Measurements from ENCODE around the gene ILDR1. TPM values are rescaled to one million over a fixed set of nuclear protein-coding genes. Genes with fewer than 3 reads are reported as not detected.
"Not testable (repeated sequence)": the region's sequence is repeated elsewhere in the genome, so short reads cannot be mapped to it uniquely, and the experiment has no call there.

The ILDR1 gene
- total RNA-seq, 4 donors from 2014 or later = 1.9 to 3.7 (median 2.3) TPM

GRCh38 chr3:122052968-122053367 lies 30.9 kb upstream of the ILDR1 start:
- no peak for TF ChIP-seq EP300 (IDR thresholded peaks at IDR 0.05)
- H3K4me3 ChIP-seq = no peak overlapping the region
- no peaks in the 10 kb centered on the region for H3K9me3 ChIP-seq
- H3K27me3 ChIP-seq = no peaks in the 10 kb centered on the region
- no peaks in the 10 kb centered on the region for H3K4me1 ChIP-seq
- DNase-seq (ENCODE audit: low spot score in 2 of 2) = no peak
- H3K36me3 ChIP-seq = no peaks in the 10 kb centered on the region
- WGBS = 78% methylated on average over 3 of the region's 3 CpGs
- no peak overlapping the region for H3K27ac ChIP-seq

GRCh38 chr3:122047773-122048172 lies 25.7 kb upstream of the ILDR1 start:
- not testable (repeated sequence) for H3K27ac ChIP-seq; DNase-seq (ENCODE audit: low spot score in 2 of 2); H3K4me3 ChIP-seq; H3K4me1 ChIP-seq; H3K27me3 ChIP-seq; H3K9me3 ChIP-seq; H3K36me3 ChIP-seq
- 95% methylated on average over 11 of the region's 11 CpGs for WGBS

- H3K27ac ChIP-seq, H3K4me3 ChIP-seq: not testable (repeated sequence)
- WGBS = no CpG with 5 or more reads among the region's 16 CpGs
These were observed 25.2 kb upstream of the ILDR1 start for GRCh38 chr3:122047296-122047695.

GRCh38 chr3:122033023-122033422 lies 11.0 kb upstream of the ILDR1 start:
- H3K4me3 ChIP-seq = no peak overlapping the region
- WGBS = 63% methylated on average over 1 of the region's 1 CpG
- H3K27me3 ChIP-seq = no peaks in the 10 kb centered on the region
- H3K9me3 ChIP-seq = peaks cover 13% of the 10 kb centered on the region
- DNase-seq (ENCODE audit: low spot score in 2 of 2) = no peak
- H3K36me3 ChIP-seq = no peaks in the 10 kb centered on the region
- H3K4me1 ChIP-seq = no peaks in the 10 kb centered on the region
- TF ChIP-seq, protein P1, sequence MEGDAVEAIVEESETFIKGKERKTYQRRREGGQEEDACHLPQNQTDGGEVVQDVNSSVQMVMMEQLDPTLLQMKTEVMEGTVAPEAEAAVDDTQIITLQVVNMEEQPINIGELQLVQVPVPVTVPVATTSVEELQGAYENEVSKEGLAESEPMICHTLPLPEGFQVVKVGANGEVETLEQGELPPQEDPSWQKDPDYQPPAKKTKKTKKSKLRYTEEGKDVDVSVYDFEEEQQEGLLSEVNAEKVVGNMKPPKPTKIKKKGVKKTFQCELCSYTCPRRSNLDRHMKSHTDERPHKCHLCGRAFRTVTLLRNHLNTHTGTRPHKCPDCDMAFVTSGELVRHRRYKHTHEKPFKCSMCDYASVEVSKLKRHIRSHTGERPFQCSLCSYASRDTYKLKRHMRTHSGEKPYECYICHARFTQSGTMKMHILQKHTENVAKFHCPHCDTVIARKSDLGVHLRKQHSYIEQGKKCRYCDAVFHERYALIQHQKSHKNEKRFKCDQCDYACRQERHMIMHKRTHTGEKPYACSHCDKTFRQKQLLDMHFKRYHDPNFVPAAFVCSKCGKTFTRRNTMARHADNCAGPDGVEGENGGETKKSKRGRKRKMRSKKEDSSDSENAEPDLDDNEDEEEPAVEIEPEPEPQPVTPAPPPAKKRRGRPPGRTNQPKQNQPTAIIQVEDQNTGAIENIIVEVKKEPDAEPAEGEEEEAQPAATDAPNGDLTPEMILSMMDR (IDR thresholded peaks at IDR 0.05) = no peak
- no peak overlapping the region for H3K27ac ChIP-seq

More at GRCh38 chr3:122047296-122047695, 25.2 kb upstream of the ILDR1 start:
- H3K4me1 ChIP-seq; DNase-seq (ENCODE audit: low spot score in 2 of 2); H3K36me3 ChIP-seq; H3K27me3 ChIP-seq; H3K9me3 ChIP-seq: not testable (repeated sequence)

GRCh38 chr3:122032531-122032930 lies 10.5 kb upstream of the ILDR1 start:
- no peaks in the 10 kb centered on the region for H3K4me1 ChIP-seq
- no peak overlapping the region for H3K27ac ChIP-seq
- no peaks in the 10 kb centered on the region for H3K27me3 ChIP-seq
- peaks cover 13% of the 10 kb centered on the region for H3K9me3 ChIP-seq
- H3K36me3 ChIP-seq = no peaks in the 10 kb centered on the region
- H3K4me3 ChIP-seq = no peak overlapping the region
- 95% methylated on average over 1 of the region's 1 CpG for WGBS
- no peak for DNase-seq (ENCODE audit: low spot score in 2 of 2)
- no peak for TF ChIP-seq POLR2A (IDR thresholded peaks at IDR 0.05)
- TF ChIP-seq, protein P1 (IDR thresholded peaks at IDR 0.05) = no peak
- TF ChIP-seq POLR2AphosphoS5 (IDR thresholded peaks at IDR 0.05) = no peak
- no peak for TF ChIP-seq EP300 (IDR thresholded peaks at IDR 0.05)

- H3K4me1 ChIP-seq = no peaks in the 10 kb centered on the region
- H3K4me3 ChIP-seq = no peak overlapping the region
- no peaks in the 10 kb centered on the region for H3K27me3 ChIP-seq
- 68% methylated on average over 1 of the region's 1 CpG for WGBS
- TF ChIP-seq EP300 (IDR thresholded peaks at IDR 0.05) = no peak
- no peak for TF ChIP-seq POLR2A (IDR thresholded peaks at IDR 0.05)
- no peak for TF ChIP-seq POLR2AphosphoS5 (IDR thresholded peaks at IDR 0.05)
- TF ChIP-seq, protein P1 (IDR thresholded peaks at IDR 0.05) = no peak
- no peak for DNase-seq (ENCODE audit: low spot score in 2 of 2)
- no peaks in the 10 kb centered on the region for H3K36me3 ChIP-seq
- H3K27ac ChIP-seq = no peak overlapping the region
- no peaks in the 10 kb centered on the region for H3K9me3 ChIP-seq
These were observed 9.0 kb upstream of the ILDR1 start for GRCh38 chr3:122031123-122031468.

GRCh38 chr3:122030381-122031122 lies 8.5 kb upstream of the ILDR1 start:
- no peaks in the 10 kb centered on the region for H3K27me3 ChIP-seq
- H3K4me3 ChIP-seq = no peak overlapping the region
- no peaks in the 10 kb centered on the region for H3K4me1 ChIP-seq
- no peak overlapping the region for H3K27ac ChIP-seq
- no peak for DNase-seq (ENCODE audit: low spot score in 2 of 2)
- H3K9me3 ChIP-seq = no peaks in the 10 kb centered on the region
- TF ChIP-seq POLR2AphosphoS5 (IDR thresholded peaks at IDR 0.05) = no peak
- no peak for TF ChIP-seq EP300 (IDR thresholded peaks at IDR 0.05)
- H3K36me3 ChIP-seq = no peaks in the 10 kb centered on the region
- 85% methylated on average over 3 of the region's 3 CpGs for WGBS

Data from suprapubic skin (tissue), 4 donors.